GM10266 (cell line): ENCODE results near the gene RIMBP3C.

Source experiments
- DNase-seq: peaks from one replicate; pipeline ENCODE4 v3.0.0; 2012; ENCODE audit errors: extremely low spot score
- CTCF ChIP-seq: IDR thresholded peaks from 2 replicates; pipeline ENCODE4 v1.5.1; 2012; ENCODE audit warnings: mild to moderate bottlenecking, low read depth; ENCODE audit not compliant: control insufficient read depth, insufficient read depth; ENCODE audit errors: missing control alignments

The RIMBP3C gene

GRCh38 chr22:21592422-21592821 lies 41.2 kb upstream of the RIMBP3C start:
- DNase-seq, result no peak
- no peak for TF ChIP-seq CTCF

- no peak for TF ChIP-seq CTCF
- DNase-seq, result no peak
Measured at GRCh38 chr22:21591695-21592094, 40.4 kb upstream of the RIMBP3C start.

GRCh38 chr22:21590809-21591641 lies 39.8 kb upstream of the RIMBP3C start:
- TF ChIP-seq CTCF, result no peak
- no peak for DNase-seq

- no peak for TF ChIP-seq CTCF
- no peak for DNase-seq
Measured at GRCh38 chr22:21589396-21589795, 38.1 kb upstream of the RIMBP3C start.

GRCh38 chr22:21587803-21588611 lies 36.7 kb upstream of the RIMBP3C start:
- peak; percentile 78 for DNase-seq
- no peak for TF ChIP-seq CTCF

GRCh38 chr22:21585389-21585788 lies 34.1 kb upstream of the RIMBP3C start:
- no peak for DNase-seq
- no peak for TF ChIP-seq CTCF
